Activated CD4-positive, CD25-positive, alpha-beta regulatory T cell treated with anti-CD3 and anti-CD28 coated beads, Interleukin-2, amount 50 U/mL, for 24 hours (primary cell): ENCODE results near the gene TUB.
A peak's percentile ranks its signal among the peaks of the same experiment; 100 is the strongest.

ENCODE experiments used
- ATAC-seq, 2 donors: fragments of 150-1000 bp; cut with Tn5 transposase; one replicate each; pipeline ENCODE4 v1.10.0; 2021; ENCODE audit warnings: mild to moderate bottlenecking in 1 of 2, moderate library complexity in 1 of 2

TUB gene

GRCh38 chr11:8092587-8093424 lies 11.8 kb downstream of the TUB start:
- peak in 1 of 2 donors; percentile 55 for ATAC-seq

GRCh38 chr11:8093931-8094575 lies 13.0 kb downstream of the TUB start:
- ATAC-seq = no peak

GRCh38 chr11:8094656-8095055 lies 13.6 kb downstream of the TUB start:
- no peak for ATAC-seq

GRCh38 chr11:8095371-8095770 lies 14.4 kb downstream of the TUB start:
- no peak for ATAC-seq

- ATAC-seq = no peak
These were observed 15.0 kb downstream of the TUB start for GRCh38 chr11:8095806-8096522.

GRCh38 chr11:8096575-8096974 lies 15.6 kb downstream of the TUB start:
- ATAC-seq = no peak

GRCh38 chr11:8097062-8097461 lies 16.1 kb downstream of the TUB start:
- no peak for ATAC-seq

GRCh38 chr11:8097468-8097867 lies 16.5 kb downstream of the TUB start:
- ATAC-seq = no peak

- ATAC-seq = no peak
These were observed 16.9 kb downstream of the TUB start for GRCh38 chr11:8097926-8098325.

GRCh38 chr11:8098361-8098760 lies 17.4 kb downstream of the TUB start:
- no peak for ATAC-seq

GRCh38 chr11:8098879-8099278 lies 17.9 kb downstream of the TUB start:
- no peak for ATAC-seq

GRCh38 chr11:8099291-8099899 lies 18.4 kb downstream of the TUB start:
- peak in 1 of 2 donors; percentile 55 for ATAC-seq

- ATAC-seq = no peak
These were observed 19.1 kb downstream of the TUB start for GRCh38 chr11:8100158-8100557.

- ATAC-seq = no peak
These were observed 19.6 kb downstream of the TUB start for GRCh38 chr11:8100605-8101004.

GRCh38 chr11:8101421-8101820 lies 20.4 kb downstream of the TUB start:
- no peak for ATAC-seq

- ATAC-seq = no peak
These were observed 21.4 kb downstream of the TUB start for GRCh38 chr11:8102296-8102915.

- ATAC-seq = no peak
These were observed 22.0 kb downstream of the TUB start for GRCh38 chr11:8102965-8103364.

GRCh38 chr11:8103909-8104308 lies 22.9 kb downstream of the TUB start:
- ATAC-seq = no peak

GRCh38 chr11:8105133-8105532 lies 24.1 kb downstream of the TUB start:
- ATAC-seq = no peak

GRCh38 chr11:8105666-8106065 lies 24.7 kb downstream of the TUB start:
- no peak for ATAC-seq

- ATAC-seq = no peak
These were observed 25.7 kb downstream of the TUB start for GRCh38 chr11:8106679-8107078.

- ATAC-seq = no peak
These were observed 26.6 kb downstream of the TUB start for GRCh38 chr11:8107642-8108041.

GRCh38 chr11:8108421-8108820 lies 27.4 kb downstream of the TUB start:
- no peak for ATAC-seq
